HepG2 (cell line): ENCODE results near the gene PELI3. TPM values are rescaled to one million over a fixed set of nuclear protein-coding genes. Genes with fewer than 3 reads are reported as not detected.

Experiments
- ATAC-seq: fragments of 200-7000 bp; cut with Tn5 transposase; 3 replicates; pipeline ENCODE4 v1.9.1; 2020; ENCODE audit warnings: mild to moderate bottlenecking, moderate library complexity
- BruUV-seq: library from RNA; stranded (reverse); fragments of 400-500 nt; replicated peaks from 2 replicates; lab custom pipeline; 2021; lab: Mats Ljungman, UMichigan
- CTCF ChIA-PET: fragments of 300-600 bp; formaldehyde crosslinking; extraction: SDS; loops from one replicate; lab custom pipeline; 2021; ENCODE audit warnings: low total read pairs, inconsistent platforms, low intra/inter-chr PET ratio; lab: Yijun Ruan, JAX
- POLR2A ChIA-PET: fragments of 350-600 bp; sonication (Branson Sonifier 250); formaldehyde crosslinking; loops from one replicate; lab custom pipeline; 2020; ENCODE audit warnings: antibody characterized with exemption, inconsistent platforms; lab: Yijun Ruan, JAX
- DNase-seq: peaks from one replicate; pipeline ENCODE4 v3.0.0-alpha.2; 2015; ENCODE audit warnings: low spot score
- FAIRE-seq: peaks from 3 replicates; lab custom pipeline; 2011; peaks lifted over from hg19 to GRCh38; lab: Jason Lieb, UNC
- H2AFZ ChIP-seq: one replicate; pipeline ENCODE4 v1.6.1; 2011; ENCODE audit warnings: low read length, inconsistent platforms
- H3K27ac ChIP-seq: fragments of 300-600 bp; 3 replicates; pipeline ENCODE4 v1.8.0; 2011; ENCODE audit warnings: mixed run types, mild to moderate bottlenecking, mixed read lengths, low read length, inconsistent platforms; ENCODE audit not compliant: insufficient read depth; ENCODE audit errors: extremely low read length
- H3K27me3 ChIP-seq, 2 experiments: fragments of 200-600 bp in 1 of 2; 2 replicates in 1 of 2; 3 replicates in 1 of 2; pipeline versions ENCODE4 v1.6.0 to v1.8.0; 2011; ENCODE audit warnings: low read length in 2 of 2, mild to moderate bottlenecking in 2 of 2, moderate library complexity in 2 of 2, inconsistent platforms in 1 of 2; ENCODE audit not compliant: insufficient read depth in 2 of 2, control insufficient read depth in 1 of 2
- H3K36me3 ChIP-seq, 2 experiments: fragments of 200-600 bp in 1 of 2; replicated peaks in 1 of 2; 2 replicates in 1 of 2; 3 replicates in 1 of 2; pipeline versions ENCODE4 v1.5.1 to v1.8.0; 2011; ENCODE audit warnings: low read length in 2 of 2, inconsistent platforms in 1 of 2; ENCODE audit not compliant: insufficient read depth in 2 of 2, control insufficient read depth in 1 of 2
- H3K4me1 ChIP-seq: 2 replicates; pipeline ENCODE4 v1.5.1; 2012; ENCODE audit warnings: low read length, inconsistent platforms; ENCODE audit not compliant: insufficient read depth
- H3K4me2 ChIP-seq: 2 replicates; pipeline ENCODE4 v1.6.0; 2011; ENCODE audit warnings: low read depth, low read length, inconsistent platforms
- H3K4me3 ChIP-seq, 3 experiments: fragments of 200-600 bp in 1 of 3; sonication (generic), shearing (Covaris generic) in 1 of 3; replicated peaks in 1 of 3; 2 replicates each; pipeline ENCODE4 v1.5.1; 2011 to 2016; ENCODE audit warnings: low read length in 3 of 3, inconsistent platforms in 2 of 3, low read depth in 2 of 3, mild to moderate bottlenecking in 2 of 3, control low read depth in 1 of 3, mixed read lengths in 1 of 3; ENCODE audit not compliant: insufficient read depth in 1 of 3
- H3K79me2 ChIP-seq: one replicate; pipeline ENCODE4 v1.6.1; 2011; ENCODE audit warnings: low read length, inconsistent platforms; ENCODE audit not compliant: insufficient read depth
- H3K9ac ChIP-seq: 2 replicates; pipeline ENCODE4 v1.6.0; 2011; ENCODE audit warnings: mild to moderate bottlenecking, low read depth, low read length, inconsistent platforms; ENCODE audit not compliant: insufficient read depth
- H3K9me3 ChIP-seq: 2 replicates; pipeline ENCODE4 v1.5.1; 2012; ENCODE audit warnings: mild to moderate bottlenecking, low read length
- H4K20me1 ChIP-seq: 2 replicates; pipeline ENCODE4 v1.6.0; 2011; ENCODE audit warnings: inconsistent platforms, mild to moderate bottlenecking, low read length, moderate library complexity; ENCODE audit not compliant: insufficient read depth
- ARID5B ChIP-seq: IDR thresholded peaks from 2 replicates; pipeline ENCODE4 v1.4.0; 2020; ENCODE audit warnings: mild to moderate bottlenecking, missing genetic modification reagents
- ARNT ChIP-seq: fragments of 450-650 bp; IDR thresholded peaks from 2 replicates; pipeline ENCODE4 v1.6.1; 2017
- CEBPG ChIP-seq: IDR thresholded peaks from 2 replicates; pipeline ENCODE4 v1.6.1; 2016
- FIP1L1 ChIP-seq: fragments of 200-400 bp; formaldehyde crosslinking; IDR thresholded peaks from 2 replicates; pipeline ENCODE4 v1.6.1; 2018; ENCODE audit warnings: low read depth, mild to moderate bottlenecking, low read length, moderate library complexity, borderline replicate concordance; ENCODE audit not compliant: insufficient read depth
- MXI1 ChIP-seq: IDR thresholded peaks from 3 replicates; pipeline ENCODE4 v1.6.1; 2012; ENCODE audit warnings: low read depth, low read length, inconsistent platforms, borderline replicate concordance
- NR2F6 ChIP-seq, 2 experiments: IDR thresholded peaks; 2 replicates each; pipeline ENCODE4 v1.6.1; 2016; ENCODE audit warnings: antibody characterized with exemption in 1 of 2, mild to moderate bottlenecking in 1 of 2
- RARG ChIP-seq: sonication (generic); formaldehyde crosslinking; IDR thresholded peaks from 2 replicates; pipeline ENCODE4 v1.4.0; 2020; ENCODE audit warnings: low read depth, mild to moderate bottlenecking, missing genetic modification reagents
- RELA ChIP-seq: sonication (generic); formaldehyde crosslinking; IDR thresholded peaks from 2 replicates; pipeline ENCODE4 v1.4.0; 2020; ENCODE audit warnings: missing genetic modification reagents
- YY1 ChIP-seq: IDR thresholded peaks from 2 replicates; pipeline ENCODE4 v1.6.1; 2011; ENCODE audit warnings: low read length, low read depth, moderate library complexity, mild to moderate bottlenecking; ENCODE audit not compliant: insufficient read depth, insufficient replicate concordance
- ZNF20 ChIP-seq: sonication (generic); formaldehyde crosslinking; IDR thresholded peaks from 2 replicates; pipeline ENCODE4 v1.4.0; 2020; ENCODE audit warnings: mild to moderate bottlenecking, moderate library complexity, missing genetic modification reagents
- ZNF34 ChIP-seq: sonication (generic); formaldehyde crosslinking; IDR thresholded peaks from 2 replicates; pipeline ENCODE4 v1.4.0; 2020; ENCODE audit warnings: mild to moderate bottlenecking, missing genetic modification reagents, borderline replicate concordance
- ZNF547 ChIP-seq: sonication (generic); formaldehyde crosslinking; IDR thresholded peaks from 2 replicates; pipeline ENCODE4 v1.5.1; 2020; ENCODE audit warnings: mild to moderate bottlenecking, missing genetic modification reagents
- ZNF607 ChIP-seq: sonication (generic); formaldehyde crosslinking; IDR thresholded peaks from 2 replicates; pipeline ENCODE4 v1.5.1; 2020; ENCODE audit warnings: missing genetic modification reagents, mild to moderate bottlenecking, borderline replicate concordance
- ZNF629 ChIP-seq: sonication (generic); formaldehyde crosslinking; conservative IDR thresholded peaks from 2 replicates; pipeline ENCODE4 v1.5.0; 2020; ENCODE audit warnings: missing genetic modification reagents
- ZSCAN20 ChIP-seq: sonication (generic); formaldehyde crosslinking; IDR thresholded peaks from 2 replicates; pipeline ENCODE4 v1.4.0; 2020; ENCODE audit warnings: missing genetic modification reagents, mild to moderate bottlenecking, borderline replicate concordance
- WGBS: methylation state at CpG from one replicate; pipeline ENCODE4 v1.1.6; 2017; ENCODE audit warnings: low lambda C conversion rate; 5-methylcytosine and 5-hydroxymethylcytosine counted together
- in situ Hi-C: cut with HindIII; loops from 2 replicates; pipeline ENCODE4 v1.10.0; 2017; ENCODE audit warnings: low pct_unique_long_range_greater_than_20kb; ENCODE audit not compliant: extremely low pct_ligation_motif_present
- intact Hi-C: fragments of 100-400 bp; cut with micrococcal nuclease; formaldehyde crosslinking; loops from one replicate; pipeline ENCODE4 v1.10.0; 2022; ENCODE audit not compliant: unreplicated experiment
- polyA plus RNA-seq, 8 experiments: library from polyadenylated mRNA; depleted of rRNA in 3 of 8; stranded (reverse) in 7 of 8; unstranded in 1 of 8; fragments of >200 nt; fragmentation: Illumina TruSeq in 4 of 8; extraction: Trizol in 4 of 8; gene quantifications; 2 replicates each; pipeline versions ENCODE4 v1.2.1 to v1.2.3, GENCODE V29; 2011 to 2016; ENCODE audit warnings: low read depth in 4 of 8, missing spikeins in 1 of 8, mixed read lengths in 1 of 8; ENCODE audit not compliant: insufficient read depth in 1 of 8
- total RNA-seq, 5 experiments: library from RNA; depleted of rRNA; stranded (reverse); fragments of >200 nt; fragmentation: Illumina TruSeq; extraction: Trizol; gene quantifications; 2 replicates each; pipeline ENCODE4 v1.2.3, GENCODE V29; 2016; ENCODE audit warnings: low read depth in 1 of 5

PELI3 gene
- total and polyA plus RNA-seq, 2 of the 13 experiments (the other 11 are each of a cell fraction or from before 2014, with no cell fraction given): 2.0 to 4.0 TPM

- DNase-seq: no peak
- Histone ChIP-seq H3K9ac (no peak overlapping the region), H2AFZ (no peak overlapping the region), H3K36me3 (peaks cover 5 to 11% of the 10 kb centered on the region in 2 experiments; a peak in 2 of 5 replicates), H3K79me2 (no peaks in the 10 kb centered on the region), H3K4me2 (no peak overlapping the region), H3K4me3 (no peak overlapping the region), H4K20me1 (no peaks in the 10 kb centered on the region), H3K27ac (no peak overlapping the region), H3K27me3 (no peaks in the 10 kb centered on the region), H3K4me1 (peaks cover 19% of the 10 kb centered on the region), H3K9me3 (no peaks in the 10 kb centered on the region)
- 65% methylated on average over 1 of the region's 1 CpG for WGBS
- no peak for ATAC-seq
- FAIRE-seq: no peak
- in situ Hi-C loops: no loop called here
- POLR2A ChIA-PET: interaction anchor here (1.1 kb wide), 1 partner anchor 111 kb away, joined by 3 read pairs; the partner anchor contains the start of gene RBM14
- BruUV-seq: no TSS peak
- intact Hi-C loops: no loop called here
- CTCF ChIA-PET: no interaction called here
- TF ChIP-seq MXI1 (no peak), RARG (CRISPR knock-in tag) (no peak), ZSCAN20 (CRISPR knock-in tag) (no peak), RELA (CRISPR knock-in tag) (no peak), ZNF629 (CRISPR knock-in tag) (peak; percentile 59), ZNF20 (CRISPR knock-in tag) (no peak)
These were observed 38.6 kb downstream of the PELI3 start for GRCh38 chr11:66505276-66505816.

GRCh38 chr11:66509131-66509561, 42.4 kb downstream of the PELI3 start:
- H3K4me1 ChIP-seq: peaks cover 29% of the 10 kb centered on the region
- peaks cover 10% of the 10 kb centered on the region for H3K79me2 ChIP-seq
- TF ChIP-seq ZNF607 (CRISPR knock-in tag) (no peak), CEBPG (CRISPR knock-in tag) (peak; percentile 41; the same call in 1 of the 2 replicates), YY1 (no peak), NR2F6 (IDR thresholded peaks at IDR 0.05) (no peak), NR2F6 (CRISPR knock-in tag; IDR thresholded peaks at IDR 0.05) (no peak), FIP1L1 (no peak), ARNT (no peak), ZNF34 (CRISPR knock-in tag) (no peak), ZNF547 (CRISPR knock-in tag) (no peak), ARID5B (CRISPR knock-in tag) (peak; percentile 57)

More at GRCh38 chr11:66509131-66509561, 42.4 kb downstream of the PELI3 start:
- Histone ChIP-seq H3K27ac (peak overlapping the region; percentile 76), H3K36me3 (peaks cover 3 to 15% of the 10 kb centered on the region in 2 experiments; a peak in 2 of 5 replicates), H3K4me2 (peak overlapping the region; percentile 44), H3K4me3 (no peak overlapping the region), H2AFZ (no peak overlapping the region), H3K9ac (0 out of 2 replicates have a peak overlapping the region, but pooled peaks have one; percentile 13), H4K20me1 (no peaks in the 10 kb centered on the region), H3K27me3 (no peaks in the 10 kb centered on the region; a peak in 1 of 5 replicates), H3K9me3 (no peaks in the 10 kb centered on the region)
- intact Hi-C loops (no loop called here), in situ Hi-C loops (no loop called here)
- DNase-seq: peak; percentile 72
- peak; percentile 74 for ATAC-seq
- BruUV-seq: no TSS peak
- FAIRE-seq: peak; percentile 63
- WGBS: 24% methylated on average over 6 of the region's 7 CpGs
- ChIA-PET CTCF (no interaction called here), POLR2A (interaction anchor here (1.0 to 3.7 kb wide), 6 partner anchors 25 to 169 kb away, joined by 4 to 34 read pairs (median 8); partner anchors contain the start of genes ACTN3, DPP3, MRPL11 and RBM4)
